ENCODE data around the gene KSR1.
"Not testable (repeated sequence)": the region's sequence is repeated elsewhere in the genome, so short reads cannot be mapped to it uniquely, and the experiment has no call there.

GRCh38 chr17:27655525-27656111 is 199.4 kb downstream of the KSR1 start:
- TF ChIP-seq, protein P1, sequence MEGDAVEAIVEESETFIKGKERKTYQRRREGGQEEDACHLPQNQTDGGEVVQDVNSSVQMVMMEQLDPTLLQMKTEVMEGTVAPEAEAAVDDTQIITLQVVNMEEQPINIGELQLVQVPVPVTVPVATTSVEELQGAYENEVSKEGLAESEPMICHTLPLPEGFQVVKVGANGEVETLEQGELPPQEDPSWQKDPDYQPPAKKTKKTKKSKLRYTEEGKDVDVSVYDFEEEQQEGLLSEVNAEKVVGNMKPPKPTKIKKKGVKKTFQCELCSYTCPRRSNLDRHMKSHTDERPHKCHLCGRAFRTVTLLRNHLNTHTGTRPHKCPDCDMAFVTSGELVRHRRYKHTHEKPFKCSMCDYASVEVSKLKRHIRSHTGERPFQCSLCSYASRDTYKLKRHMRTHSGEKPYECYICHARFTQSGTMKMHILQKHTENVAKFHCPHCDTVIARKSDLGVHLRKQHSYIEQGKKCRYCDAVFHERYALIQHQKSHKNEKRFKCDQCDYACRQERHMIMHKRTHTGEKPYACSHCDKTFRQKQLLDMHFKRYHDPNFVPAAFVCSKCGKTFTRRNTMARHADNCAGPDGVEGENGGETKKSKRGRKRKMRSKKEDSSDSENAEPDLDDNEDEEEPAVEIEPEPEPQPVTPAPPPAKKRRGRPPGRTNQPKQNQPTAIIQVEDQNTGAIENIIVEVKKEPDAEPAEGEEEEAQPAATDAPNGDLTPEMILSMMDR (IDR thresholded peaks at IDR 0.05) = not testable (repeated sequence)
- not testable (repeated sequence) for TF ChIP-seq POLR2A (IDR thresholded peaks at IDR 0.05)
